ENCODE measurements around the gene ITGB8.
A peak's percentile ranks its signal among the peaks of the same experiment; 100 is the strongest.
"Not testable (repeated sequence)": the region's sequence is repeated elsewhere in the genome, so short reads cannot be mapped to it uniquely, and the experiment has no call there.

The ITGB8 gene

DNA sequence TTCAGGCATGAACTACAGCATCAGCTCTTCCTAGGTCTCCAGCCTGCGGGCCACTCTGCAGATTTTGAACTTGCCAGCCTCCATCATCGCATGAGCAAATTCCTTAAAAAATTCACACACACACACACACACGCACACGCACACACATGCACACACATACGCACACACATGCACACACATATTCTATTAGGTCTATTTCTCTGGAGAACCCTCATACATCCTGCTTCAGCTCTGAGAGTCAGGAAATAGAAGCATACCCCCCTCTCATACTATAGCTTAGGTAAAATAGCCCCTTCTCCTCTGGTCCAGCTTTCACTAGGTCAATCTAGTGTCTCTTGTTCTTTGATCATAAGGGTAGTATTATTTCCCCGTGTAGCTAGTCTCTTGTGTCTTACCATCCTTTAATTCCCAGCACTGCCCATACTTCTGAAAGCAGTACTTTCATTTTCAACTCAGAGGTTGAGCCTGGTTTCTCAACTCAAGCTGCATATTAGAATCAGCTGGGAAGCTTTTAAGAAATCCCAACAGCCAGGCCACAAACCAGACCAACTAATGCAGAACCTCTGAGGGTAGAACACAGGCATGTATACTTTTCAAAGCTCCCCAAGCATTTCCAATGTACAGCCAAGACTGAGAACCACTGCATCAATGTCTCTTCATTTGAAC, 30.9 kb upstream of the ITGB8 start:
- TF ChIP-seq, protein P1, sequence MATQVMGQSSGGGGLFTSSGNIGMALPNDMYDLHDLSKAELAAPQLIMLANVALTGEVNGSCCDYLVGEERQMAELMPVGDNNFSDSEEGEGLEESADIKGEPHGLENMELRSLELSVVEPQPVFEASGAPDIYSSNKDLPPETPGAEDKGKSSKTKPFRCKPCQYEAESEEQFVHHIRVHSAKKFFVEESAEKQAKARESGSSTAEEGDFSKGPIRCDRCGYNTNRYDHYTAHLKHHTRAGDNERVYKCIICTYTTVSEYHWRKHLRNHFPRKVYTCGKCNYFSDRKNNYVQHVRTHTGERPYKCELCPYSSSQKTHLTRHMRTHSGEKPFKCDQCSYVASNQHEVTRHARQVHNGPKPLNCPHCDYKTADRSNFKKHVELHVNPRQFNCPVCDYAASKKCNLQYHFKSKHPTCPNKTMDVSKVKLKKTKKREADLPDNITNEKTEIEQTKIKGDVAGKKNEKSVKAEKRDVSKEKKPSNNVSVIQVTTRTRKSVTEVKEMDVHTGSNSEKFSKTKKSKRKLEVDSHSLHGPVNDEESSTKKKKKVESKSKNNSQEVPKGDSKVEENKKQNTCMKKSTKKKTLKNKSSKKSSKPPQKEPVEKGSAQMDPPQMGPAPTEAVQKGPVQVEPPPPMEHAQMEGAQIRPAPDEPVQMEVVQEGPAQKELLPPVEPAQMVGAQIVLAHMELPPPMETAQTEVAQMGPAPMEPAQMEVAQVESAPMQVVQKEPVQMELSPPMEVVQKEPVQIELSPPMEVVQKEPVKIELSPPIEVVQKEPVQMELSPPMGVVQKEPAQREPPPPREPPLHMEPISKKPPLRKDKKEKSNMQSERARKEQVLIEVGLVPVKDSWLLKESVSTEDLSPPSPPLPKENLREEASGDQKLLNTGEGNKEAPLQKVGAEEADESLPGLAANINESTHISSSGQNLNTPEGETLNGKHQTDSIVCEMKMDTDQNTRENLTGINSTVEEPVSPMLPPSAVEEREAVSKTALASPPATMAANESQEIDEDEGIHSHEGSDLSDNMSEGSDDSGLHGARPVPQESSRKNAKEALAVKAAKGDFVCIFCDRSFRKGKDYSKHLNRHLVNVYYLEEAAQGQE (IDR thresholded peaks at IDR 0.05; ENCODE audit: insufficient replicate concordance, low read depth) = no peak
- TF ChIP-seq GABPA (IDR thresholded peaks at IDR 0.05; ENCODE audit: low read depth) (no peak), SPI1 (IDR thresholded peaks at IDR 0.05; ENCODE audit: borderline replicate concordance, low read depth) (no peak), POLR2AphosphoS5 (IDR thresholded peaks at IDR 0.05; ENCODE audit: low read depth) (no peak)
- TF ChIP-seq, protein P2, sequence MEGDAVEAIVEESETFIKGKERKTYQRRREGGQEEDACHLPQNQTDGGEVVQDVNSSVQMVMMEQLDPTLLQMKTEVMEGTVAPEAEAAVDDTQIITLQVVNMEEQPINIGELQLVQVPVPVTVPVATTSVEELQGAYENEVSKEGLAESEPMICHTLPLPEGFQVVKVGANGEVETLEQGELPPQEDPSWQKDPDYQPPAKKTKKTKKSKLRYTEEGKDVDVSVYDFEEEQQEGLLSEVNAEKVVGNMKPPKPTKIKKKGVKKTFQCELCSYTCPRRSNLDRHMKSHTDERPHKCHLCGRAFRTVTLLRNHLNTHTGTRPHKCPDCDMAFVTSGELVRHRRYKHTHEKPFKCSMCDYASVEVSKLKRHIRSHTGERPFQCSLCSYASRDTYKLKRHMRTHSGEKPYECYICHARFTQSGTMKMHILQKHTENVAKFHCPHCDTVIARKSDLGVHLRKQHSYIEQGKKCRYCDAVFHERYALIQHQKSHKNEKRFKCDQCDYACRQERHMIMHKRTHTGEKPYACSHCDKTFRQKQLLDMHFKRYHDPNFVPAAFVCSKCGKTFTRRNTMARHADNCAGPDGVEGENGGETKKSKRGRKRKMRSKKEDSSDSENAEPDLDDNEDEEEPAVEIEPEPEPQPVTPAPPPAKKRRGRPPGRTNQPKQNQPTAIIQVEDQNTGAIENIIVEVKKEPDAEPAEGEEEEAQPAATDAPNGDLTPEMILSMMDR (IDR thresholded peaks at IDR 0.05; ENCODE audit: insufficient read depth, low read length) = no peak
- H3K27ac ChIP-seq (replicated peaks) = no peak overlapping the region
- peak in 1 of 2 experiments; percentile 45 for DNase-seq (ENCODE audit: low read depth in 1 of 2, low spot score in 1 of 2)
- no peaks in the 10 kb centered on the region for H3K27me3 ChIP-seq (ENCODE audit: insufficient read depth, poor library complexity, severe bottlenecking)
- no peak overlapping the region for H3K4me3 ChIP-seq (replicated peaks; ENCODE audit: insufficient read depth, low read length)

DNA sequence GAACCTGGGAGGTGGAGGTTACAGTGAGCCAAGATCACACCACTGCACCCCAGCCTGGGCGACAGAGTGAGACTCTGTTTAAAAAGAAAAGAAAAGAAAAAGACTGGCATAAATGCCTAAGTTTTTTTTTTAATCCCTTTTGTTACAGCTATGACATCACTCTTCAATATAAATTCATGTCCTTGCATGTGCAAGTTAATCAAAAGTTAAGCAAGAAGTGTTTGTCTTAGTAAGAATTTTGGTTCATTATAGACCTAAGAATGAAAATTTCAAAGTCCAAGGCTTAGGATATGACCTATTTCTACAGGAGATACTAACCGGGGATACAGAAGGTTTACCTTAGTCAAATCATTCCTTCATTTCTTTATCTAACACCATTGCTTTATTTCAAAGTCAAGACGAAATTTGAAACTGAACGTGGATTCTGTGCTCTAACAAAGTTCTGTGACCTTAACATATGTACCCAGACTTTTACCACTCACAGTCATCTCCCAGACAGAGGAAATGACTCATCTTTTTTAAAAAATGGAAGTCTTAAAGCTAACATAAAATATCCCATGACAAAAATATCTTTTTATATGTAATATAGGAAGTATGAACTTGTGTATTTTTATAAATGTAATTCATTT, 29.3 kb upstream of the ITGB8 start:
- TF ChIP-seq GABPA (IDR thresholded peaks at IDR 0.05; ENCODE audit: low read depth) (no peak), SPI1 (IDR thresholded peaks at IDR 0.05; ENCODE audit: borderline replicate concordance, low read depth) (no peak; the same call in 1 of the 2 replicates), POLR2AphosphoS5 (IDR thresholded peaks at IDR 0.05; ENCODE audit: low read depth) (no peak)
- TF ChIP-seq, protein P2 (IDR thresholded peaks at IDR 0.05; ENCODE audit: insufficient read depth, low read length) = no peak
- TF ChIP-seq, protein P1 (IDR thresholded peaks at IDR 0.05; ENCODE audit: insufficient replicate concordance, low read depth) = no peak
- H3K27ac ChIP-seq (replicated peaks) = no peak overlapping the region
- no peaks in the 10 kb centered on the region for H3K27me3 ChIP-seq (ENCODE audit: insufficient read depth, poor library complexity, severe bottlenecking)
- no peak for DNase-seq (ENCODE audit: low read depth in 1 of 2, low spot score in 1 of 2)
- no peak overlapping the region for H3K4me3 ChIP-seq (replicated peaks; ENCODE audit: insufficient read depth, low read length)

DNA sequence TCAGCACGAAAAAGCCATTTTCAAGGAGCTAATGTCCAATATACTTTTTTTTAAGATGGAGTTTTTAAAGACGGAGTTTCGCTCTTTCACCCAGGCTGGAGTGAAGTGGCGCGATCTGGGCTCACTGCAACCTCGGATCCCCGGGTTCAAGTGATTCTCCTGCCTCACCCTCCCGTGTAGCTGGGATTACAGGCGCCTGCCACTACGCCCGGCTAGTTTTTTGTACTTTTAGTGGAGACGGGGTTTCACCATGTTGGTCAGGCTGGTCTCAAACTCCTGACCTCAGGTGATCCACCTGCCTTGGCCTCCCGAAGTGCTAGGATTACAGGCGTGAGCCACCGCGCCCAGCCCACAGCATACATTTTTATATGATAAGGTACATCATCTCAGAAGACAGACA, 28.4 kb upstream of the ITGB8 start:
- H3K27me3 ChIP-seq (ENCODE audit: insufficient read depth, poor library complexity, severe bottlenecking); H3K4me3 ChIP-seq (replicated peaks; ENCODE audit: insufficient read depth, low read length); H3K27ac ChIP-seq (replicated peaks); DNase-seq (ENCODE audit: low read depth in 1 of 2, low spot score in 1 of 2): not testable (repeated sequence)

DNA sequence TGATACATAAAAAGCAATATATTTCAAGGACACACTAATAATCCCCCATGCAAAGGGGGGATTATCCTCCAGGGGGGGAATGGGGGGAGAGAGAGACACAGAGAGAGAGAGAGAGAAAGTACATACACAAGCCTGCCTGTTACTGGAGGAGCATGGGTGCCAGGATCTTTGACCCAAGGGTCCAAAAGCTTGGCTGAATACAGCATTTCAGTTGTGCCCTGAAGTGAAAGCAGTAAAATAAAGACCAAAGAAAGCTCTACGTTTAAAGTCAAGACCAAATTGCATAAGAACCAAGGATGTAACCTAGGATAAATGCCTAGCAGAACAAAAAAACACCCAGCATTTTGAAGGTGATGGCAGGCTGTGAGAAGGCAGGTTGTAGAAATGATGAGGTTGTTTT, 27.8 kb upstream of the ITGB8 start:
- H3K4me3 ChIP-seq (replicated peaks; ENCODE audit: insufficient read depth, low read length) = no peak overlapping the region
- DNase-seq (ENCODE audit: low read depth in 1 of 2, low spot score in 1 of 2) = no peak
- TF ChIP-seq, protein P2 (IDR thresholded peaks at IDR 0.05; ENCODE audit: insufficient read depth, low read length) = no peak
- TF ChIP-seq POLR2AphosphoS5 (IDR thresholded peaks at IDR 0.05; ENCODE audit: low read depth) (no peak), GABPA (IDR thresholded peaks at IDR 0.05; ENCODE audit: low read depth) (no peak), SPI1 (IDR thresholded peaks at IDR 0.05; ENCODE audit: borderline replicate concordance, low read depth) (no peak)
- TF ChIP-seq, protein P1 (IDR thresholded peaks at IDR 0.05; ENCODE audit: insufficient replicate concordance, low read depth) = no peak
- no peaks in the 10 kb centered on the region for H3K27me3 ChIP-seq (ENCODE audit: insufficient read depth, poor library complexity, severe bottlenecking)
- H3K27ac ChIP-seq (replicated peaks) = no peak overlapping the region
